Pancreas (tissue), 10 donors: ENCODE data around the gene SFTPB. TPM values are rescaled to one million over a fixed set of nuclear protein-coding genes. Genes with fewer than 3 reads are reported as not detected.
"Not testable (repeated sequence)": the region's sequence is repeated elsewhere in the genome, so short reads cannot be mapped to it uniquely, and the experiment has no call there.

Source experiments
- ATAC-seq, 4 donors: fragments of 200-7000 bp; cut with Tn5 transposase; one replicate each; pipeline versions ENCODE4 v1.8.0 to v1.9.1; 2020; ENCODE audit warnings: mild to moderate bottlenecking in 4 of 4, moderate library complexity in 4 of 4
- DNase-seq, 6 donors: peaks; one replicate each; pipeline ENCODE4 v3.0.0-alpha.2; 2020
- FAIRE-seq: peaks from 2 replicates; lab custom pipeline; 2012; peaks lifted over from hg19 to GRCh38; lab: Jason Lieb, UNC
- H3K27ac ChIP-seq, 4 donors: fragments of 200-600 bp; sonication (generic); 1 replicate in 3 of 4; 2 replicates in 1 of 4; pipeline versions ENCODE4 v1.5.0 to v1.8.0; 2020
- H3K27me3 ChIP-seq, 4 donors: fragments of 200-600 bp; one replicate each; pipeline ENCODE4 v1.8.0; 2021
- H3K36me3 ChIP-seq, 3 donors: fragments of 200-600 bp; sonication (generic) in 1 of 3; one replicate each; pipeline versions ENCODE4 v1.5.0 to v1.8.0; 2020 to 2021
- H3K4me1 ChIP-seq, 3 donors: fragments of 200-600 bp; one replicate each; pipeline ENCODE4 v1.8.0; 2021
- H3K4me3 ChIP-seq, 4 donors: fragments of 200-600 bp; sonication (generic) in 2 of 4; one replicate each; pipeline versions ENCODE4 v1.5.0 to v1.8.0; 2020 to 2021
- H3K9me3 ChIP-seq, 4 donors: fragments of 200-600 bp; one replicate each; pipeline ENCODE4 v1.8.0; 2021
- CTCF ChIP-seq, 4 donors: fragments of 200-600 bp; sonication (generic) in 3 of 4; IDR thresholded peaks; one replicate each; pipeline versions ENCODE4 v1.5.0 to v1.8.0; 2021; ENCODE audit warnings: antibody characterized with exemption in 4 of 4
- WGBS, 2 donors: extraction: QIAGEN DNeasy Blood & Tissue Kit; methylation state at CpG; one replicate each; pipeline ENCODE4 v1.1.7; 2013; 5-methylcytosine and 5-hydroxymethylcytosine counted together
- intact Hi-C, 3 donors: fragments of 100-400 bp; cut with DNase I; formaldehyde crosslinking; loops; one replicate each; pipeline versions ENCODE4 v1.11.1 to v1.14.2; 2022
- polyA plus RNA-seq, 2 donors: library from polyadenylated mRNA; stranded (reverse); fragments of 200-250 nt; gene quantifications; one replicate each; pipeline ENCODE4 v1.2.3, GENCODE V29; 2013
- total RNA-seq, 6 donors: library from RNA; stranded (reverse); fragmentation: NEBNext Ultra II Directional in 4 of 6; extraction: Animal tissue kit (Norgen Biotek cat#: 25700) in 4 of 6; gene quantifications; one replicate each; pipeline versions ENCODE4 v1.2.1 to v1.2.4, GENCODE V29; 2021 to 2023
- donor health status: healthy with polysubstance abuse.
- donor health status: DM: no; HTN: no; CAD: no; lungs with moderate emphysema.
- donor health status: DM: no; HTN: no; CAD: no.
- donor health status: control.
- donor health status: control.
- donor health status: Bipolar disorder and iron deficiency.
- donor health status: DM: yes; HTN: yes; CAD: no.
- donor health status: DM: no; HTN: no; CAD: no.
- donor health status: DM: no; HTN: no; CAD: no.
- donor health status: DM: yes; HTN: yes; CAD: no.

Gene SFTPB
- total and polyA plus RNA-seq, 8 donors = 0.14 to 21.6 (median 2.0) TPM; not detected in 4

DNA sequence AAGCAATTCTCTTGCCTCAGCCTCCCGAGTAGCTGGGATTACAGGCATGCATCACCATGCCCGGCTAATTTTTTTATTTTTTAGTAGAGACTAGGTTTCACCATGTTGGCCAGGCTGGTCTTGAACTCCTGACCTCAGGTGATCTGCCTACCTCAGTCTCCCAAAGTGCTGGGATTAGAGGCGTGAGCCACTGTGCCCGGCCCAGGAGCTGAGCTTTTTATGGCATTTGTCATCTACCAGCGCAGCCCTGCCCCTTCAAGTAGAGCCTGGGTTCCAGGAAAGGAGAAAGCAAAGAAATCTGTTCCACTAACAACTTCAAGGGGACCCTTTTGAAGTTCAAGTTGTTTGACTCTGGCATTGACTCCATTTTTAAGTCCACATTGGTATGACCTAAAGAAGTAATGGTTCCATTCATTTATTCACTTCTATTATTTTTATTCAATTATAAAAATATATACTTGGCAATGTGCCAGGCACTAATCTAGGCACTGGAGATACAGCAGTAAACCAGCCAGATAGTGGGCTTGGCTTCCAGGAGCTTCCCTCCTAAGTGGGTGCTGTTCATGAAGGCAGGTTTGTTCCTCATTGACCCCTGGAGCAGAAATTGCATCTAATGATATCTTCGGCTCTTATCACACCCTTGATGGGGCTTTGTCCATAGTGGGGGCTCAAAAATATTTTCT lies 8.0 kb upstream of the SFTPB start:
- FAIRE-seq (no peak), DNase-seq (no peak), ATAC-seq (no peak)
- Histone ChIP-seq H3K4me1 (peaks cover 0 to 3% (median 0%) of the 10 kb centered on the region in 3 donors), H3K27ac (no peak overlapping the region), H3K4me3 (no peak overlapping the region), H3K36me3 (no peaks in the 10 kb centered on the region), H3K9me3 (no peaks in the 10 kb centered on the region), H3K27me3 (no peaks in the 10 kb centered on the region)
- no peak for TF ChIP-seq CTCF (IDR thresholded peaks at IDR 0.05)
- intact Hi-C loops = no loop called here
- WGBS, 2 donors = 63 to 81% methylated on average over 6 of the region's 6 CpGs

DNA sequence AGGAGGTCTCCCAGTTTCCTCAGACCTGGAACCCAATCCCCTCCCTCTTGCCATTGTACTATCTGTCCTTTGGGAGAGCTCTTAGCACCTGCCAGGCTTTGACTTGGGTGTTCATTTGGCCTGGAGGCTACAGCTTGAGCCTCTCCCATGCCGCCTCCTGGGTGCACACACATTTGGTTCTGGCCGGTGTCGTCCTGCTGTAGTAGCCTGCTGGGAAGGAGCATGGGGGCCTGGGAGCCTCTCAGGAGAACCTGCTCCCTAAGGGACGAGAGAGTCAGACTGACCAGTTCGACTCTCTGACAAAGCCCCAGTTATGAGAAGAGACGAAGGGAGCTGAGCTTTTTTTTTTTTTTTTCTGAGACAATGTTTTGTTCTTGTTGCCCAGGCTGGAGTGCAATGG lies 7.4 kb upstream of the SFTPB start:
- Histone ChIP-seq H3K4me3 (no peak overlapping the region), H3K4me1 (peaks cover 0 to 3% (median 0%) of the 10 kb centered on the region in 3 donors), H3K9me3 (no peaks in the 10 kb centered on the region), H3K27ac (no peak overlapping the region), H3K27me3 (no peaks in the 10 kb centered on the region), H3K36me3 (no peaks in the 10 kb centered on the region)
- no peak for TF ChIP-seq CTCF (IDR thresholded peaks at IDR 0.05)
- no peak for DNase-seq
- intact Hi-C loops = no loop called here
- no peak for ATAC-seq
- WGBS, 2 donors = 85 to 92% methylated on average over 6 of the region's 6 CpGs
- no peak for FAIRE-seq

- no peak overlapping the region for H3K27ac ChIP-seq
- no peak for DNase-seq
- no peak overlapping the region for H3K4me3 ChIP-seq
- H3K4me1 ChIP-seq = peaks cover 0 to 3% (median 0%) of the 10 kb centered on the region in 3 donors
- no peak for ATAC-seq
- H3K9me3 ChIP-seq = no peaks in the 10 kb centered on the region
- no peak for FAIRE-seq
- H3K27me3 ChIP-seq = no peaks in the 10 kb centered on the region
- H3K36me3 ChIP-seq = no peaks in the 10 kb centered on the region
- WGBS, 2 donors = 85 to 91% methylated on average over 2 of the region's 2 CpGs
- intact Hi-C loops = no loop called here
- TF ChIP-seq CTCF (IDR thresholded peaks at IDR 0.05) = no peak
Observed at GRCh38 chr2:85674417-85674816, 6.4 kb upstream of the SFTPB start.

DNA sequence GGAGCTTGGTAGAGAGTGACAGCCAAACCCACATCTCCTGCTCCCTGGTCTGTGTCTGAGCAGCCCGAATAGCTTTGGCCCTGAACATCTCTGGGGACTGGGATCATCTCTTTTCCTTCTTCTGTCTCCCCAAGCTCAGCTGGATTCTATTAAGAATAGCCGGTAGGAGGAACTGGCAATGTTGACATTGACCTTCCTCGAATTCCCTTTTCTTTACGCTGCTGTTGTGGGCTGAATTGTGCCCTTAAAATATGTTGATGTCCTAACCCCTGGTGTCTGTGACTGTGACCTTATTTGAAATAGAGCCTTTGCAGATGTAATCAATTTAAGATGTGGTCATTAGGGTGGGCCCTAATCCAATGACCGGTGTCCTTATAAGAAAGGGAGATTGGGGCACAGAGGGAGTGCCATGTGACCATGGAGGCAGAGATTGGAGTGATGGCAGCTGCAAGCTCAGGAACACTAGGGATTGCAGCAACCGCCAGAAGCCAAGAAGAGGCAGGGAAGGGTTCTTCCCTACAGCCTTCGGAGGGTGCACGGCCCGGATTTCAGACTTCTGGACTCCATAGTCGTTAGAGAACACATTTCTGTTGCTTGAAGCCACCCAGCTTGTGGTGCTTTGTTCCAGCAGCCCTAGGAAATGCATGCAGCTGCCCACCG lies 5.8 kb upstream of the SFTPB start:
- DNase-seq (no peak), FAIRE-seq (no peak), ATAC-seq (no peak)
- Histone ChIP-seq H3K4me3 (no peak overlapping the region), H3K9me3 (no peaks in the 10 kb centered on the region), H3K27ac (no peak overlapping the region), H3K36me3 (no peaks in the 10 kb centered on the region), H3K27me3 (no peaks in the 10 kb centered on the region), H3K4me1 (peaks cover 0 to 1% (median 0%) of the 10 kb centered on the region in 3 donors)
- intact Hi-C loops = no loop called here
- WGBS, 2 donors = 75 to 79% methylated on average over 11 of the region's 11 CpGs
- no peak for TF ChIP-seq CTCF (IDR thresholded peaks at IDR 0.05)

- peak in 1 of 4 donors; percentile 25 for ATAC-seq
- no peak for FAIRE-seq
- Histone ChIP-seq H3K27me3 (no peaks in the 10 kb centered on the region), H3K27ac (no peak overlapping the region), H3K4me3 (no peak overlapping the region), H3K9me3 (no peaks in the 10 kb centered on the region), H3K36me3 (no peaks in the 10 kb centered on the region), H3K4me1 (no peaks in the 10 kb centered on the region)
- WGBS, 2 donors = 68 to 72% methylated on average over 9 of the region's 9 CpGs
- no peak for TF ChIP-seq CTCF (IDR thresholded peaks at IDR 0.05)
- intact Hi-C loops = no loop called here
- DNase-seq = no peak
Observed at GRCh38 chr2:85672456-85672855, 4.5 kb upstream of the SFTPB start.

DNA sequence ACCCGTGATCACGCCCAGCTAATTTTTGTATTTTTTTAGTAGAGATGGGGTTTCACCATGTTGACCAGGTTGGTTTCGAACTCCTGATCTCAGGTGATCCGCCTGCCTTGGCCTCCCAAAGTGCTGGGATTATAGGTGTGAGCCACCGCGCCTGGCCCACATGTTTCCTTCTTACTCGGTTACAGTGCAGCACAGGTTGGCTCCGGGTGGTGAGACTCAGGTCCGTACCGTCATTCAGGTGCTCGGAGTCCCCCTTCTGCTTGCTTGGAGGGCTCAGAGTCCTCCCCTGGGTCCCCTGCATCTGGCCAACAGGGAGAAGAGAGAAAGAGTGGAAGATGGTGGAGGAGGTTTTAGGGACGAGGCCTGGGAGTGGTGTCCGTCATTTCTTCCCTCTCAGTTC lies 2.4 kb upstream of the SFTPB start:
- WGBS, 2 donors = 89 to 90% methylated on average over 13 of the region's 13 CpGs
- intact Hi-C loops, ATAC-seq, H3K9me3 ChIP-seq, DNase-seq, FAIRE-seq, H3K27me3 ChIP-seq, H3K4me1 ChIP-seq, H3K4me3 ChIP-seq, H3K36me3 ChIP-seq, H3K27ac ChIP-seq: not testable (repeated sequence)
